ENCODE results near the gene UBA1. TPM values are rescaled to one million over a fixed set of nuclear protein-coding genes. Genes with fewer than 3 reads are reported as not detected.

Gene UBA1
- total and polyA plus RNA-seq, 11 donors: 86.9 to 171 (median 130) TPM

- Histone ChIP-seq H3K36me3 (peaks cover 0 to 9% (median 7%) of the 10 kb centered on the region in 9 donors), H3K4me3 (no peak overlapping the region), H3K9me3 (no peaks in the 10 kb centered on the region), H3K27ac (peak overlapping the region in 2 of 12 donors; percentile 36 to 43), H3K4me1 (peaks cover 0 to 18% (median 5%) of the 10 kb centered on the region in 12 donors), H3K27me3 (peaks cover 0 to 20% (median 0%) of the 10 kb centered on the region in 9 donors)
- 74 to 82% (median 80%) methylated on average over 4 of the region's 4 CpGs for WGBS, 4 donors
- no peak for DNase-seq
- TF ChIP-seq, protein P1, sequence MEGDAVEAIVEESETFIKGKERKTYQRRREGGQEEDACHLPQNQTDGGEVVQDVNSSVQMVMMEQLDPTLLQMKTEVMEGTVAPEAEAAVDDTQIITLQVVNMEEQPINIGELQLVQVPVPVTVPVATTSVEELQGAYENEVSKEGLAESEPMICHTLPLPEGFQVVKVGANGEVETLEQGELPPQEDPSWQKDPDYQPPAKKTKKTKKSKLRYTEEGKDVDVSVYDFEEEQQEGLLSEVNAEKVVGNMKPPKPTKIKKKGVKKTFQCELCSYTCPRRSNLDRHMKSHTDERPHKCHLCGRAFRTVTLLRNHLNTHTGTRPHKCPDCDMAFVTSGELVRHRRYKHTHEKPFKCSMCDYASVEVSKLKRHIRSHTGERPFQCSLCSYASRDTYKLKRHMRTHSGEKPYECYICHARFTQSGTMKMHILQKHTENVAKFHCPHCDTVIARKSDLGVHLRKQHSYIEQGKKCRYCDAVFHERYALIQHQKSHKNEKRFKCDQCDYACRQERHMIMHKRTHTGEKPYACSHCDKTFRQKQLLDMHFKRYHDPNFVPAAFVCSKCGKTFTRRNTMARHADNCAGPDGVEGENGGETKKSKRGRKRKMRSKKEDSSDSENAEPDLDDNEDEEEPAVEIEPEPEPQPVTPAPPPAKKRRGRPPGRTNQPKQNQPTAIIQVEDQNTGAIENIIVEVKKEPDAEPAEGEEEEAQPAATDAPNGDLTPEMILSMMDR (IDR thresholded peaks at IDR 0.05): no peak
- no peak for TF ChIP-seq POLR2A (IDR thresholded peaks at IDR 0.05)
- intact Hi-C loops (cut with DNase I): no loop called here
- no peak for ATAC-seq
These were observed 42.1 kb downstream of the UBA1 start for GRCh38 chrX:47235691-47236103.

GRCh38 chrX:47239199-47239598, 45.6 kb downstream of the UBA1 start:
- no peak for TF ChIP-seq POLR2A (IDR thresholded peaks at IDR 0.05)
- TF ChIP-seq, protein P1 (IDR thresholded peaks at IDR 0.05): no peak
- intact Hi-C loops (cut with DNase I): no loop called here
- H3K27me3 ChIP-seq: peaks cover 0 to 22% (median 0%) of the 10 kb centered on the region in 9 donors
- DNase-seq: no peak
- no peaks in the 10 kb centered on the region for H3K9me3 ChIP-seq
- ATAC-seq: peak in 1 of 4 donors; percentile 14
- peaks cover 0 to 11% (median 0%) of the 10 kb centered on the region in 12 donors for H3K4me1 ChIP-seq
- WGBS, 4 donors: 81 to 93% (median 91%) methylated on average over 8 of the region's 8 CpGs
- H3K4me3 ChIP-seq: no peak overlapping the region
- H3K27ac ChIP-seq: no peak overlapping the region
- peaks cover 0 to 44% (median 32%) of the 10 kb centered on the region in 9 donors for H3K36me3 ChIP-seq

GRCh38 chrX:47239898-47240545, 46.4 kb downstream of the UBA1 start:
- Histone ChIP-seq H3K27me3 (peaks cover 0 to 22% (median 0%) of the 10 kb centered on the region in 9 donors), H3K27ac (no peak overlapping the region), H3K36me3 (peaks cover 0 to 51% (median 40%) of the 10 kb centered on the region in 9 donors), H3K4me1 (peaks cover 0 to 7% (median 0%) of the 10 kb centered on the region in 12 donors), H3K4me3 (no peak overlapping the region), H3K9me3 (no peaks in the 10 kb centered on the region)
- peak in 1 of 4 donors; percentile 6 for ATAC-seq
- WGBS, 4 donors: 95 to 98% (median 97%) methylated on average over 12 of the region's 12 CpGs
- DNase-seq: no peak
- TF ChIP-seq POLR2A (IDR thresholded peaks at IDR 0.05): no peak
- TF ChIP-seq, protein P1 (IDR thresholded peaks at IDR 0.05): no peak
- intact Hi-C loops (cut with DNase I): no loop called here

- H3K4me3 ChIP-seq: no peak overlapping the region
- no peak for ATAC-seq
- no peaks in the 10 kb centered on the region for H3K9me3 ChIP-seq
- intact Hi-C loops (cut with DNase I): no loop called here
- peaks cover 0 to 57% (median 43%) of the 10 kb centered on the region in 9 donors for H3K36me3 ChIP-seq
- H3K27ac ChIP-seq: no peak overlapping the region
- WGBS, 4 donors: 83 to 88% (median 87%) methylated on average over 7 of the region's 7 CpGs
- TF ChIP-seq POLR2A (IDR thresholded peaks at IDR 0.05): no peak
- TF ChIP-seq, protein P1 (IDR thresholded peaks at IDR 0.05): no peak
- H3K4me1 ChIP-seq: peaks cover 0 to 3% (median 0%) of the 10 kb centered on the region in 12 donors
- H3K27me3 ChIP-seq: peaks cover 0 to 22% (median 0%) of the 10 kb centered on the region in 9 donors
- DNase-seq: no peak
These were observed 47.0 kb downstream of the UBA1 start for GRCh38 chrX:47240619-47241018.

Measured in heart left ventricle (tissue), 16 donors.